AG04450 (cell line): ENCODE measurements around the gene ST13. TPM values are rescaled to one million over a fixed set of nuclear protein-coding genes. Genes with fewer than 3 reads are reported as not detected.
"Not testable (repeated sequence)": the region's sequence is repeated elsewhere in the genome, so short reads cannot be mapped to it uniquely, and the experiment has no call there.

ENCODE experiments used
- CTCF ChIA-PET: fragments of 300-600, 350-600 bp; formaldehyde crosslinking; extraction: SDS; loops from one replicate; lab custom pipeline; 2022; ENCODE audit warnings: antibody characterized with exemption, inconsistent platforms; lab: Charles Lee
- POLR2A ChIA-PET: fragments of 350-600 bp; formaldehyde crosslinking; extraction: SDS; loops from one replicate; lab custom pipeline; 2021; ENCODE audit warnings: antibody characterized with exemption, inconsistent platforms; lab: Yijun Ruan, JAX
- DNase-seq: peaks from one replicate; pipeline ENCODE4 v3.0.0-alpha.2; 2011; ENCODE audit warnings: low read depth, low spot score
- H3K27ac ChIP-seq: one replicate; pipeline ENCODE4 v1.5.1; 2012; ENCODE audit warnings: low read depth, low read length, control low read depth
- H3K27me3 ChIP-seq: one replicate; pipeline ENCODE4 v1.6.0; 2012; ENCODE audit warnings: low read length; ENCODE audit not compliant: control insufficient read depth, insufficient read depth
- H3K4me3 ChIP-seq: 2 replicates; pipeline ENCODE4 v1.5.1; 2011; ENCODE audit warnings: mild to moderate bottlenecking, low read depth, low read length, control low read depth
- H3K9me3 ChIP-seq: 2 replicates; pipeline ENCODE4 v1.5.1; 2012; ENCODE audit warnings: low read length; ENCODE audit not compliant: control insufficient read depth, insufficient read depth
- polyA plus RNA-seq: library from polyadenylated mRNA; depleted of rRNA; stranded (reverse); fragments of >200 nt; gene quantifications from 2 replicates; pipeline ENCODE4 v1.2.3, GENCODE V29; 2011
- TF ChIP-seq, protein P1 (sequence below): IDR thresholded peaks from 2 replicates; pipeline ENCODE4 v1.5.1; 2011; ENCODE audit warnings: low read depth, low read length, control low read depth, inconsistent platforms

The ST13 gene
- polyA plus RNA-seq, 1 experiment, result 271 TPM

- Histone ChIP-seq H3K9me3 (no peaks in the 10 kb centered on the region), H3K27ac (no peak overlapping the region), H3K27me3 (no peaks in the 10 kb centered on the region), H3K4me3 (no peak overlapping the region)
- DNase-seq, result no peak
- CTCF ChIA-PET, result interaction anchor here (1.8 to 2.4 kb wide), 2 partner anchors 24 to 47 kb away, joined by 5 to 12 read pairs; no protein-coding TSS in a partner anchor
- TF ChIP-seq, protein P1, sequence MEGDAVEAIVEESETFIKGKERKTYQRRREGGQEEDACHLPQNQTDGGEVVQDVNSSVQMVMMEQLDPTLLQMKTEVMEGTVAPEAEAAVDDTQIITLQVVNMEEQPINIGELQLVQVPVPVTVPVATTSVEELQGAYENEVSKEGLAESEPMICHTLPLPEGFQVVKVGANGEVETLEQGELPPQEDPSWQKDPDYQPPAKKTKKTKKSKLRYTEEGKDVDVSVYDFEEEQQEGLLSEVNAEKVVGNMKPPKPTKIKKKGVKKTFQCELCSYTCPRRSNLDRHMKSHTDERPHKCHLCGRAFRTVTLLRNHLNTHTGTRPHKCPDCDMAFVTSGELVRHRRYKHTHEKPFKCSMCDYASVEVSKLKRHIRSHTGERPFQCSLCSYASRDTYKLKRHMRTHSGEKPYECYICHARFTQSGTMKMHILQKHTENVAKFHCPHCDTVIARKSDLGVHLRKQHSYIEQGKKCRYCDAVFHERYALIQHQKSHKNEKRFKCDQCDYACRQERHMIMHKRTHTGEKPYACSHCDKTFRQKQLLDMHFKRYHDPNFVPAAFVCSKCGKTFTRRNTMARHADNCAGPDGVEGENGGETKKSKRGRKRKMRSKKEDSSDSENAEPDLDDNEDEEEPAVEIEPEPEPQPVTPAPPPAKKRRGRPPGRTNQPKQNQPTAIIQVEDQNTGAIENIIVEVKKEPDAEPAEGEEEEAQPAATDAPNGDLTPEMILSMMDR, result no peak
- POLR2A ChIA-PET, result no interaction called here
Measured at GRCh38 chr22:40875111-40875510, 18.7 kb upstream of the ST13 start.

DNA sequence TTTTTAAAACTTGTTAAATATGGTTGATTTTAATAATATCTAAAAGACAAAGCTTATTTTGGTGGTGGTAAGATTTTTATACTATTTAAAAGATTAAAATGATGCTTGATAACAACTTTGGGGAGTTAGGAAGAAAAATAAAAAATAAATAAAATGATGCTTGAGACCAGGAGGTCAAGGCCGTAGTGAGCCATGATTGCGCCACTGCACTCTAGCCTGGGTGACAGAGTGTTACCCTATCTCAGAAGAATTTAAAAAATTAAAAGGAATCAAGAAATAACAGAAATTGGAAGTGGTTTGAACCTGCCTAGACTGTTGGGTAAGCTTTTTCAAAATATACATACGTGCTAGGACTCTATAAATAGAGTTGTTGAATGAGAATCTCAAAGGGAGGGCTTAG lies 17.6 kb upstream of the ST13 start:
- Histone ChIP-seq H3K27me3 (no peaks in the 10 kb centered on the region), H3K9me3 (no peaks in the 10 kb centered on the region), H3K4me3 (no peak overlapping the region), H3K27ac (no peak overlapping the region)
- ChIA-PET CTCF (interaction anchor here (1.8 kb wide), 1 partner anchor 49 kb away, joined by 5 read pairs; no protein-coding TSS in a partner anchor), POLR2A (no interaction called here)
- TF ChIP-seq, protein P1, result no peak
- DNase-seq, result no peak

- CTCF ChIA-PET, result interaction anchor here (1.0 kb wide), 1 partner anchor 54 kb away, joined by 3 read pairs; no protein-coding TSS in a partner anchor
- H3K4me3 ChIP-seq, H3K27me3 ChIP-seq, DNase-seq, H3K9me3 ChIP-seq, POLR2A ChIA-PET, H3K27ac ChIP-seq: not testable (repeated sequence)
Measured at GRCh38 chr22:40868379-40868778, 11.9 kb upstream of the ST13 start.

- TF ChIP-seq, protein P1, result no peak
- ChIA-PET CTCF (interaction anchor here (0.6 to 1.1 kb wide), 4 partner anchors 32 to 202 kb away, joined by 3 to 7 read pairs (median 4); no protein-coding TSS in a partner anchor), POLR2A (no interaction called here)
- DNase-seq, result no peak
- no peak overlapping the region for H3K27ac ChIP-seq
- H3K27me3 ChIP-seq, result no peaks in the 10 kb centered on the region
- no peak overlapping the region for H3K4me3 ChIP-seq
- H3K9me3 ChIP-seq, result no peaks in the 10 kb centered on the region
Measured at GRCh38 chr22:40867109-40867508, 10.7 kb upstream of the ST13 start.

DNA sequence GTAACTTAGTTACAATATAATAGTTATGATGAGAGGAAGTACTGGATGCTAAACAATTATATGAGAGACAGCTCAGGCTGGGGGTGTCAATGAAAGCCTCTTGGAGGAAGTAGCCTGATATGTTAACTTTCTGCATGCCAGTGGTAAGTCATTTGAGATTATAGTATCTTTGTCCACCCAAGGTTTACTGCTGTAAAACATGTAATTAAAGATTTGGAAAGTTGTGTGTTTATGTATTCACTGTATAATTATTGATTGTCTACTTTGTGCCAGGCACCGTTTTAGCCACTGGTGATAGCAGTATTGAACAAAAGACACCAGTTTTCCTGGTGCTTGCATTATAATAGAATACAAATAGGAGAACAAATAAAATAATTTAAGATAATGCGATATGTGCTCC lies 6.1 kb upstream of the ST13 start:
- Histone ChIP-seq H3K27me3 (no peaks in the 10 kb centered on the region), H3K4me3 (no peak overlapping the region), H3K9me3 (no peaks in the 10 kb centered on the region), H3K27ac (no peak overlapping the region)
- no peak for DNase-seq
- ChIA-PET POLR2A (interaction anchor here (0.5 kb wide), 1 partner anchor 24 kb away, joined by 3 read pairs; no protein-coding TSS in a partner anchor), CTCF (interaction anchor here (1.3 kb wide), 1 partner anchor 37 kb away, joined by 6 read pairs; no protein-coding TSS in a partner anchor)
- TF ChIP-seq, protein P1, result no peak
